Measurements from ENCODE around the gene VWA3A.
"Not testable (repeated sequence)": the region's sequence is repeated elsewhere in the genome, so short reads cannot be mapped to it uniquely, and the experiment has no call there.

VWA3A gene

DNA sequence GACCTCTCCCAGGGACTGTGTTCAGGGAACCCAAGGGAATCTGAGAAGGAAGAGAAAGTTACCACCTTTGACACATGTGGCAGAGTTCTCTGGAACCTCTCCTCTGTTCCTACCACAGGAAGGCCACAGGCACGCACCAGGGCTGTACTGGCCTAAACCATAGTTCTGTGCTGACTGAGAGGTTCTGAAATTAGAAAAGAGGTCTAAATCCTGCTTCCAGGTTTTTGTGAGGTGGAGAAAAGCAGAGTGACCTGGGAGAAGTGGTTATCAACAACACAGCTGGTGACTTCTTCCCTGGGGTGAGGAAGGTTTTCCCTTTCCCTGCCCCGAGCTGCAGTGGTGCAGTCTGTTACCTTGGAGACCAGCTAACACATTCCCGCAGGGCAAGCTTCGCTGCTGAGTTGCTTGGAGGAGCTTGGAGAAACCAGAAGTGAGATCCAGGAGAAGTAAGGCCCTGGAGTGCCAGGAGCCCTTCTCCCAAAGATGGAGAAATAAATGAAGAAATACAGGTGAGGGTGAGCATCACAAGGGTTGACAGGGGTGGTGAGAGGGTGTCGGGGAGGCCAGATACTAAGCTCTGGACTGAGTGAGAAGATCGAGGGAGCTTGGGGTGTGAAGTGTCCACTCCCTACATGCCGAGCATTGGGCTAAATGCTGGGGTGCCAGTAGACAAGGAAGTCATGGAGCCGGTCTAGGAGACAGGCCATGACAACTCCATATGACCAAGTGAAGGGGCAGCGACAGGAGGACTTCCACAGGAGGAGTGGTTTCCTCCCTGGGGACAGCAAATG is at the start of gene VWA3A:
Gene VWA3A (plus strand): TSS at position 399 of the 791 bp plus-strand sequence. CDS start 97 bp downstream, at position 496.
- DNase-seq, result no peak

- DNase-seq, result not testable (repeated sequence)
These were observed 48.5 kb upstream of the VWA3A start for GRCh38 chr16:22043882-22044281.

DNA sequence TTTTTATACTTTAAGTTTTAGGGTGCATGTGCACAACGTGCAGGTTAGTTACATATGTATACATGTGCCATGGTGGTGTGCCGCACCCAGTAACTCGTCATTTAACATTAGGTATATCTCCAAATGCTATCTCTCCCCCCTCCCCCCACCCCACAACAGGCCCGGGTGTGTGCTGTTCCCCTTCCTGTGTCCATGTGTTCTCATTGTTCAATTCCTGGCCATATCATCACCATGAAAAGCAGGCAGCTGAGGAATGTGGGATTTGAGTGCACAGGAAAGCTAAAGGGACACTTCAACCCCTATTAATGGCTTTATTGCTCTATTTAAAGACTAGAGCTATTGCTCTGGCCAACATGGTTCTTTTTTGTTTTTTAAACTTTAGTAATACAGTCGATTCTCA is 46.5 kb upstream of the VWA3A start:
- DNase-seq, result not testable (repeated sequence)

DNA sequence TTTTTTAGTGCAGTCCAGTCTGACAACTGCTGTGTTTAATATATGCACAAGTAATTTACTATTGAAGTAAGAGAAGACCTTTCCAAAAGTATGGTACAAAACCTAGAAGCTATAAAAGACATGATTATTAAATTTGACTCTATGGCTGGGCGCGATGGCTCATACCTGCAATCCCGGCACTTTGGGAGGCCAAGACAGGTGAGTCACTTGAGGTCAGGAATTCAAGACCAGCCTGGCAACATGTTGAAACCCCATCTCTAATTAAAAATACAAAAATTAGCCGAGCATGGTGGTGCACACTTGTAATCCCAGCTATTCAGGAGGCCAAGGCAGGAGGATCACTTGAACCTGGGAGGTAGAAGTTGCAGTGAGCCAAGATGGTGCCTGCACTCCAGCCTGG is 41.4 kb upstream of the VWA3A start:
- DNase-seq, result no peak

GRCh38 chr16:22052980-22053379 is 39.4 kb upstream of the VWA3A start:
- no peak for DNase-seq

- no peak for DNase-seq
These were observed 38.4 kb upstream of the VWA3A start for GRCh38 chr16:22053921-22054341.

DNA sequence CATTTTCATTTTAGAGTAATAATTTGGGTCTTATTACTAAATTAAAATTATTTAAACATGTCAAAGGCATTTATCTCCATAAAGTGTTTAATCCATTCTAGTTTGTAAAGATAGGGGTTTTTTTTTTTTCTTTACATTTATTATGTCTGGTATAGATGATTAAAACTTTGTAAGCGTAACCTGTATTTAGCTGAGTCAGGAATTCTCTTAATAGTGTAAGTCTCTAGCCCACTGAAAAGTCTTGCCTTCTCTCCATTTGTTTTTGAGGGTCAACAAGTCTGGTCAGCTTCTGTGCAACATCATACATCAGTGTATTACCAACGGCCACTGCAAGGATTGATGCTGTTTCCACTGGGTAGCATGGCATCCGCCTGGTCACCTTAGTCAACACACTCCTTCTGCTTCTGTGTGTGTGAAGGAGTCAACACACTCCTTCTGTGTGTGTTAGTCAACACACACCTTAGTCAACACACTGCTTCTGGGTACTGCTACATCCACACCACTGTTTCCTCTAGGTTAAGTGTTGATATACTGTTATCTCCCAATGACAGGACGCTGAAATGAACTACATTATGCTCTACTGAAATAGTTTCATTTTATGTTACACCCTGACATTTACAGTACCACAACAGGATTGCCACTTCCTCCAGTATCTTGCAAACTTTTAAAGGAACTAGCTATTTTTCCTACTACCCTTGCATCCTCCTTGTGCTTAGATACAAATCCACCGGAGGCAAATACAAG is 37.3 kb upstream of the VWA3A start:
- DNase-seq, result no peak

- no peak for DNase-seq
These were observed 36.5 kb upstream of the VWA3A start for GRCh38 chr16:22055881-22056280.

DNA sequence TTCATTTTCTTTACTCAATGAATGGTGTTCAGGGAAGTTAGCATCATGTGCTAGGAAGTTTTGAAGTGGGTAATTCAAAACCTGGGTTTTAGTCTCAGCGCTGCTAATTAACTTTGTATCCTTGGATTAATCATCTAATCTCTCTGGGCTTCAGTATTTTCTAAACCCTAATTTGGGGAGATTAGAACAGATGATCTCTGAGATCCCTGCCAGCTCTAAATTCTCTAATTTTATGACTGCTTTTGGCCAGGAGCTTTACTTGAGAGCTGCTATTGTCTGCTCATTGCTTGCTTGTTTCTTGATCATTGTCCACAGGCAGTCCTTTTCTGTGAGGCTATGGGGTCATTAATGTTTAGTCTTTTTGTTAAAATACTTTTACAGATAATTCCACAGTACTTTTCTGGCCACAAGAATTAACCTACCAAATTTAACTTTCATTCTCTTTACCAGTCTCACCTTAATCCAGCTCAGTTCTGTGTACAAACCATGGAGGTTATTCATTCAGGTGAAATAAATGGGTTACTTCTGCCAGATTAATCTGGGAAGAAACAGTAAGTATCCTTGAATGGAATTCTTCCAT is 28.4 kb upstream of the VWA3A start:
- DNase-seq, result no peak

GRCh38 chr16:22065252-22065651 is 27.1 kb upstream of the VWA3A start:
- no peak for DNase-seq

DNA sequence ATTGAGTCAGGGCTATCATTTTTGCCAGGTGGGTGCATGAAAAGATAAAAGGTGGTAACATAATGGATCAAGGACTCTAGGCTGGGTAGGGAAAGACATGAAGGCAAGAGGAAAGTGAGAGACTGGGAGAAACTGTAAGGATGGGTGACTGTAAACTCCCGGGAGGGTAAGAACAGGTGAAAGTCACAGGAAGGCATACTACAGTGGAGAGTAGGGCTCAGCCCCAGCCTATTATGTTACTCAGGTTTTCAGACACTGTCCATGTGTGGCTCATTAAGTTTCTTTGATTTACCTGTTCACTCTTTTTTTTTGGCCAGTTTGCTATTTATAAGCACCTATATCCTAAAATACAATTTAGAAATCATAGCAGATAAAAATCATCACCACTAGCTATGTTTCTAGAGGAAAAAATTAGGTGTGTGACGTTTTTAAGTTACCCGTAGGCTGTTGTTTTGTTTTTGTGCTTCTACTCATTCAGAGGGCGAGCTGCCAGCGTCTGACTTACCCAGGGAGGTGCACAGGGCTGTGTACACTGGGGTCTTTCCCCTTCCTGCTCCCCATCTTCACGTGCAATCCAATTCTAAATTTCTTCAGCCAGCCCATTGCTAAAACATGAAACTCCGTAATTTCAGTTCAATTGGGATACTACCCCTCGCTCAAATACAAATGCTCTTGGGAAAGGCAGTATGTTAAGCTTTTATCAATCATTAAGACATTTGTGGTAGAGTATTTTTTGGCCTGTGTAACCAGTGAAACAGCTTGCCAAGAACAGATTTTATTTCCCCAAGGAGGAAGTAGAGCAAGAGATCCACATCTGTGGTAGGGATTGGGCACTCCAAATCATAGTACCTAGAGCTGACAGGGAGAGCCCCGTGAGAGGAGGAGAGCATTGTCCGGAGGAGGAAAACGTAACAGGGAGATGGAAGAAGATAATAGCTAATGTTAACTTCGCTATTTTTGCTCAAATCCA is 21.7 kb upstream of the VWA3A start:
- DNase-seq, result no peak

- DNase-seq, result no peak
These were observed 20.9 kb upstream of the VWA3A start for GRCh38 chr16:22071331-22071910.

- no peak for DNase-seq
These were observed 19.0 kb upstream of the VWA3A start for GRCh38 chr16:22073350-22073749.

- no peak for DNase-seq
These were observed 17.1 kb upstream of the VWA3A start for GRCh38 chr16:22075043-22075757.

DNA sequence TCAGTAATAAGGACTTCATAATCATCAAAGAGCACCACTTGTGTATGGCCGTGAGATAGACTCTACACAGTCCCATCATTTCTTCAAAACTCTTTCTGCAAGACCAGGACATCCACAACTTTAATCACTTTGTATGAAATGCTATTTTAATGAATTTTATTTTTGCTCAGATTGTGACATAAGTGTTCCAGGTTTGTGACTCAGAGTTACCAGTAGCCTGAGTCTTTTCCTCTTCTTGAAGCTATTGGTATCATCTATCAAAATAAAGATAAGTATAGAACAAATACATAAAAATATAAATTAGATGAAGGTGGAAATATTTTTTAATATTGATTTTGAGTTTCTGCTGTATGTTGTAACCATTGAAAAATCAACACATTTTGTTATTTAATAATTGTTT is 16.6 kb upstream of the VWA3A start:
- DNase-seq, result no peak

GRCh38 chr16:22077700-22078313 is 14.5 kb upstream of the VWA3A start:
- peak; percentile 75 for DNase-seq

- no peak for DNase-seq
These were observed 13.7 kb upstream of the VWA3A start for GRCh38 chr16:22078656-22079055.

DNA sequence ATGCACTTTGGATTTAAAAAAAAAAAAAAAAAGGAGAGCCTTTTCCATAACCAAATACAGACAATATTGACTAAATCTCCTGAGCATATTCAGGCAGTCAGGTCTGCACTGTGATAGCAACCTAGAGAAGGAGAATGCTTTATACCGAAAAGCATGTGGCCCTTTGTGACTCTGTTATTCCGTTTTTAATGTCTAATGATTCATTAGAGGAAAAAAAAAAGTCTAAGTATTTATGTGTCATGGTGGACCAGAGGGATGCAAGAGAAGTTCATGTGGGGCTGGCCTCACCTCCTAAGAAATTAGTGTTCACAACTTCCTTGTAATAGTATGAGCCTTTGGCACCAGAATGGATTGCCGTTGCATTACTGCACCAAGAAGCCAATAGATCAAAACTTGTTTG is 11.3 kb upstream of the VWA3A start:
- DNase-seq, result no peak

DNA sequence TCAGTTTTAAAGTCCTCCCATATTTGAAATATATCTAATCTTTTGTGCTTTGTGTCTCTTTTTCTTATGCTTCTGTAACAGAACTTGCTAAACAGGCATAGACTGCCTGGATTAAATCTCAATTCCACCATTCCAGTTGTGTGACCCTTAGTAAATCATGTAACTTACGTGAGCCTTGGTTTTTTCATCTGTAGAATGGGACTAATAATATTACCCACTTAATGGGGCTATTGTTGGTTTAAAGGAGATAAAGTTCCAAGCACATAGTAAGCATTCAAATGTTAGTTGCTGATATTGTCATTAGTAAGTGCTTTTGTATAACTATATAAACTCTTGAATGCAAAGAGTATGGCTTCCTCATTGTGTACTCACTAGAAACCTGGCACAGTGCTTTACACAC is 5.9 kb upstream of the VWA3A start:
- DNase-seq, result no peak

DNA sequence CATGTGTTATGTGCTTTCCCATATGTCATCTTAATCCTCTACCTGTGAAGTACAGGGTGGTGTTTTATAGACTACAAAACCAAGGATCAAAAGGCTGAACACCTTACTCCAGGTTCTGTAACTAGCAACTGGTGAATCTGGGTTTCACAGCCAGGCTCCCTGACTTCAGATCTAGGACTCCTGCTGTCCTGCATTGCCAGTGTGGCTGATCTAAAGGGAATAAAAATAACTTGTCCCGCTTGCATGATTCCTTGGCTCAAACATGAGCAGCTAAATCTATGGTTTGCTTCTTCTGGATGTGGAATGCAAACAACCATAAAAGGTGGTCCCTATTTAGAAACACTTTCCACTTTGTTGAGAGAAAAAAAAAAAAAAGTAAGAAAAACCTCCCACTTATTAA is 3.7 kb upstream of the VWA3A start:
- no peak for DNase-seq

GRCh38 chr16:22089910-22090309 is 2.4 kb upstream of the VWA3A start:
- DNase-seq, result no peak

Measured in CD4-positive, alpha-beta T cell treated with Interleukin-12 subunit alpha and Interleukin-12 subunit beta, for 1 hour (primary cell).